HFF-Myc (cell line): ENCODE data around the gene PPM1D.
"Not testable (repeated sequence)": the region's sequence is repeated elsewhere in the genome, so short reads cannot be mapped to it uniquely, and the experiment has no call there.

ENCODE experiments used
- DNase-seq: peaks from one replicate; pipeline ENCODE4 v3.0.0-alpha.2; 2011; ENCODE audit warnings: low read depth; ENCODE audit errors: extremely low read depth
- H3K4me3 ChIP-seq: replicated peaks from 2 replicates; pipeline ENCODE4 v1.5.1; 2011; ENCODE audit warnings: low read depth, mild to moderate bottlenecking, control low read depth, low read length
- CTCF ChIP-seq: IDR thresholded peaks from 2 replicates; pipeline ENCODE4 v1.5.1; 2012; ENCODE audit warnings: mild to moderate bottlenecking, low read depth, low read length, control low read depth; ENCODE audit errors: missing control alignments

Gene PPM1D

GRCh38 chr17:60599620-60600489 is at the start of gene PPM1D:
Gene PPM1D (plus strand): TSS chr17:60600193. CDS start chr17:60600415, 222 bp downstream.
- H3K4me3 ChIP-seq, result peak within 1 kb of the TSS; percentile 72
- DNase-seq, result peak; percentile 95
- TF ChIP-seq CTCF, result no peak

DNA sequence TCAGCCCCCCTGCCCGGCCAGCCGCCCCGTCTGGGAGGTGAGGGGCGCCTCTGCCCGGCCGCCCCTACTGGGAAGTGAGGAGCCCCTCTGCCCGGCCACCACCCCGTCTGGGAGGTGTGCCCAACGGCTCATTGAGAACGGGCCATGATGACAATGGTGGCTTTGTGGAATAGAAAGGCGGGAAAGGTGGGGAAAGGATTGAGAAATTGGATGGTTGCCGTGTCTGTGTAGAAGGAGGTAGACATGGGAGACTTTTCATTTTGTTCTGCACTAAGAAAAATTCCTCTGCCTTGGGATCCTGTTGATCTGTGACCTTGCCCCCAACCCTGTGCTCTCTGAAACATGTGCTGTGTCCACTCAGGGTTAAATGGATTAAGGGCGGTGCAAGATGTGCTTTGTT is 47.7 kb upstream of the PPM1D start:
- DNase-seq, H3K4me3 ChIP-seq: not testable (repeated sequence)

DNA sequence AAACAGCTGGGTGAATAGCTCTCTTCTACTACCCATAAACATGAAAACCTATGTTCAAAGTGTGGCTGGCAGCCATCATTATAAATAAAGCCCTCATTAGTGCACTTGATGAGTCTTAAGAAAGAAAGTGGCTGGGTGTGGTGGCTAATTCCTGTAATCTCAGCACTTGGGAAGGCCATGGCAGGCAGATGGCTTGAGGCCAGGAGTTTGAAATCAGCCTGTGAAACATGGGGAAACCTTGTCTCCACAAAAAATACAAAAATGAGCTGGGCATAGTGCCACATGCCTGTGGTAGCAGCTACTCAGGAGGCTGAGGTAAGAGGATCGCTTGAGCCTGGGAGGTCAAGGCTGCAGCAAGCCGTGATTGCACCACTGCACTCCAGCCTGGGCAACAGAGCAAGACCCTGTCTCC is 45.6 kb upstream of the PPM1D start:
- DNase-seq, result peak; percentile 60
- H3K4me3 ChIP-seq, result no peak overlapping the region
- no peak for TF ChIP-seq CTCF

- TF ChIP-seq CTCF, result no peak
- no peak overlapping the region for H3K4me3 ChIP-seq
- DNase-seq, result no peak
Observed at GRCh38 chr17:60555786-60556185, 44.2 kb upstream of the PPM1D start.

DNA sequence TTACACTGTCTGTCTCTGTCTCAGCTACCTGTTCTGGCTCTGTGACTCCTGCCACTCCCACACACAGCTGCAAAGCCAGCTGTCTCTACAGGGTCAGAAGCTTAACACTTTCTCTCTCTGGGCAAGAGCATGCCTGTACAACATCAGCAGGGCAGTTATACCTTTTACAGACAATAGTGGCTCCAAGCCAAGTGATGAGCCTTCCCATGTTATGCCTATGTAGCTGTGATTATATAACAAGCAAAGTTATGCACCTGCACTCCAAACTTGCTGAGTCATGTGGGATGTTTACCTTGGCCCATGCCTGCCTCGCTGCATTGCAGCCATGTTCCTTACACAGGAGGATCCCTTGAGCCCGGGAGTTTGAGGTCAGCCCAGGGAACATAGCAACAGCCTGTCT is 42.2 kb upstream of the PPM1D start:
- no peak overlapping the region for H3K4me3 ChIP-seq
- DNase-seq, result no peak

GRCh38 chr17:60559659-60559994 is 40.4 kb upstream of the PPM1D start:
- H3K4me3 ChIP-seq, result no peak overlapping the region
- no peak for DNase-seq
- TF ChIP-seq CTCF, result no peak

More for the DNA sequence above, 42.2 kb upstream of the PPM1D start:
- no peak for TF ChIP-seq CTCF

- TF ChIP-seq CTCF, result no peak
- H3K4me3 ChIP-seq, result no peak overlapping the region
- no peak for DNase-seq
Observed at GRCh38 chr17:60559995-60560859, 39.8 kb upstream of the PPM1D start.
